Trophoblast cell (in vitro differentiated cells and primary cell): ENCODE data around the gene MOBP.

ENCODE experiments used
- DNase-seq, 2 donors: peaks; one replicate each; pipeline ENCODE4 v3.0.0-alpha.2; 2016
- H2AFZ ChIP-seq: 2 replicates; pipeline ENCODE4 v1.6.1; 2013; ENCODE audit warnings: low read length, moderate library complexity, mild to moderate bottlenecking; ENCODE audit not compliant: insufficient read depth, poor library complexity
- H2AK5ac ChIP-seq: 2 replicates; pipeline ENCODE4 v1.6.1; 2013; ENCODE audit warnings: mild to moderate bottlenecking, low read length
- H2BK120ac ChIP-seq: 2 replicates; pipeline ENCODE4 v1.6.1; 2013; ENCODE audit warnings: low read length, mild to moderate bottlenecking, moderate library complexity; ENCODE audit not compliant: insufficient read depth, poor library complexity
- H2BK12ac ChIP-seq: 2 replicates; pipeline ENCODE4 v1.6.1; 2013; ENCODE audit warnings: mild to moderate bottlenecking, low read length, moderate library complexity
- H2BK5ac ChIP-seq: 2 replicates; pipeline ENCODE4 v1.6.1; 2013; ENCODE audit warnings: low read length, low read depth, moderate library complexity, mild to moderate bottlenecking; ENCODE audit not compliant: poor library complexity
- H3K14ac ChIP-seq: 2 replicates; pipeline ENCODE4 v1.6.1; 2013; ENCODE audit warnings: mild to moderate bottlenecking, low read length
- H3K18ac ChIP-seq: 2 replicates; pipeline ENCODE4 v1.6.1; 2013; ENCODE audit warnings: mild to moderate bottlenecking, low read length
- H3K23ac ChIP-seq: 2 replicates; pipeline ENCODE4 v1.6.1; 2013; ENCODE audit warnings: low read length
- H3K27ac ChIP-seq: 2 replicates; pipeline ENCODE4 v1.5.1; 2013; ENCODE audit warnings: low read depth, mild to moderate bottlenecking, inconsistent platforms, low read length, moderate library complexity
- H3K27me3 ChIP-seq: 2 replicates; pipeline ENCODE4 v1.6.1; 2013; ENCODE audit warnings: inconsistent platforms, mild to moderate bottlenecking, low read length, moderate library complexity; ENCODE audit not compliant: insufficient read depth
- H3K36me3 ChIP-seq, 2 experiments: 1 replicate in 1 of 2; 2 replicates in 1 of 2; pipeline ENCODE4 v1.6.1; 2013; ENCODE audit warnings: low read length in 2 of 2, mild to moderate bottlenecking in 2 of 2, moderate library complexity in 1 of 2; ENCODE audit not compliant: insufficient read depth in 2 of 2, control insufficient read depth in 1 of 2
- H3K4ac ChIP-seq: 2 replicates; pipeline ENCODE4 v1.6.1; 2013; ENCODE audit warnings: low read depth, mild to moderate bottlenecking, low read length, moderate library complexity
- H3K4me1 ChIP-seq, 2 experiments: 1 replicate in 1 of 2; 2 replicates in 1 of 2; pipeline ENCODE4 v1.6.1; 2013; ENCODE audit warnings: low read length in 2 of 2, mild to moderate bottlenecking in 2 of 2, moderate library complexity in 1 of 2; ENCODE audit not compliant: insufficient read depth in 2 of 2, control insufficient read depth in 1 of 2
- H3K4me2 ChIP-seq: 2 replicates; pipeline ENCODE4 v1.6.1; 2013; ENCODE audit warnings: inconsistent platforms, mild to moderate bottlenecking, low read length, moderate library complexity
- H3K4me3 ChIP-seq: 2 replicates; pipeline ENCODE4 v1.5.1; 2013; ENCODE audit warnings: mild to moderate bottlenecking, low read depth, low read length, inconsistent platforms
- H3K79me1 ChIP-seq: one replicate; pipeline ENCODE4 v1.6.1; 2013; ENCODE audit warnings: low read length
- H3K79me2 ChIP-seq: 2 replicates; pipeline ENCODE4 v1.6.1; 2013; ENCODE audit warnings: low read length, mild to moderate bottlenecking; ENCODE audit not compliant: control insufficient read depth, insufficient read depth, poor library complexity
- H3K9ac ChIP-seq: 2 replicates; pipeline ENCODE4 v1.6.1; 2013; ENCODE audit warnings: mild to moderate bottlenecking, low read length
- H3K9me3 ChIP-seq: 2 replicates; pipeline ENCODE4 v1.6.1; 2013; ENCODE audit warnings: low read depth, mild to moderate bottlenecking, control low read depth, inconsistent platforms, low read length; ENCODE audit not compliant: insufficient read depth
- H4K12ac ChIP-seq: 2 replicates; pipeline ENCODE4 v1.6.1; 2013; ENCODE audit warnings: low read depth, mild to moderate bottlenecking, low read length, moderate library complexity
- H4K8ac ChIP-seq: 2 replicates; pipeline ENCODE4 v1.6.1; 2013; ENCODE audit warnings: low read depth, mild to moderate bottlenecking, low read length, moderate library complexity
- H4K91ac ChIP-seq: one replicate; pipeline ENCODE4 v1.6.1; 2013; ENCODE audit warnings: low read depth, mild to moderate bottlenecking, low read length, moderate library complexity
- WGBS: extraction: QIAGEN DNeasy Blood & Tissue Kit; methylation state at CpG from one replicate; pipeline ENCODE4 v1.1.7; 2013; ENCODE audit warnings: missing lambda C conversion rate; ENCODE audit not compliant: insufficient read length, insufficient coverage; ENCODE audit errors: extremely low coverage; 5-methylcytosine and 5-hydroxymethylcytosine counted together

Gene MOBP

DNA sequence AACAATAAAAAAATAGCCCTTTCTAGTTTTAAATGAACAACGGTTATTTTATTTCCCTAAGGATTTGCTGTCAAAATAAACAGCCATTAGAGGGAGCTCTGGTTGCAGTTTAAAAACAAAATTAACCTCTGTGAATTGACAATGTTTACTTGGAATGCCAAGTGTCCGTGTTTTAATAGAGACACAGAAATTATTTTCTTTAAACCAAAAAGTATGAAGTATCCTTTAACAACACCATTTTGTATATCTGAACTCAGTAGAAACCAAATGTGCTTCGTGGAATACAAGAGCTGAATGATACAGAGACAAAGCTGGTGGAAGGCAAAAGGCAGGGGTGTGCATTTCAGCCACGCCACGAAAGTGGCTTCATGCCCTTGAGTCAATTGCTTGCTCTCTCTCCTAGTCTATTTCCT, 74.4 kb downstream of the MOBP start:
- Histone ChIP-seq H2AFZ (no peak overlapping the region), H3K36me3 (no peaks in the 10 kb centered on the region), H3K9me3 (no peaks in the 10 kb centered on the region), H2BK12ac (no peak overlapping the region), H3K9ac (no peak overlapping the region), H3K4me1 (no peaks in the 10 kb centered on the region), H4K91ac (no peak overlapping the region), H4K8ac (no peak overlapping the region), H3K27ac (no peak overlapping the region), H3K27me3 (no peaks in the 10 kb centered on the region), H3K18ac (no peak overlapping the region), H3K4me3 (no peak overlapping the region), H4K12ac (no peak overlapping the region), H2BK120ac (no peak overlapping the region), H2AK5ac (no peak overlapping the region), H2BK5ac (no peak overlapping the region), H3K79me2 (no peaks in the 10 kb centered on the region), H3K23ac (no peak overlapping the region), H3K79me1 (no peaks in the 10 kb centered on the region), H3K4ac (no peak overlapping the region), H3K4me2 (no peak overlapping the region), H3K14ac (no peak overlapping the region)
- DNase-seq, result peak in 1 of 2 donors; percentile 51
- WGBS, result no CpG with 5 or more reads among the region's 5 CpGs

DNA sequence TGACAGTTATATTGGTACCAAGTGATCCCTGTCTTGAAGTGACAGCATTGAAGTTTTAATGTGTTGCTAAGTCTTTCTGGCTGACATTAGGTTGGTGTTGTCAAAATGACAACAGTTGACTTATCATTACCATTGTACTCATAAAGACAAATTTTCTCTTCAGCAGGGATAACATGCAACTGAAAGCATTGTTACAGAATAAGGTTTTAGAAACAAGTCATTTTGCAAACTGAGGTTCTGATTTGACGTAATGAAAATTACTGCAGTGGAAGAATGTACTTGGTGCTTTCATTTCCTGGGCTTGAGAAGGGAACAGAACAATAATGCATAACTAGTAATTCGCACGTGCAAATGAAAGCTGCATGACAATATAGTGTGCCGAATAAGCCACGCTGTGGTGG, 75.1 kb downstream of the MOBP start:
- no peak overlapping the region for H4K12ac ChIP-seq
- no peak overlapping the region for H2BK5ac ChIP-seq
- no peak overlapping the region for H4K8ac ChIP-seq
- H2BK12ac ChIP-seq, result no peak overlapping the region
- no peak overlapping the region for H4K91ac ChIP-seq
- H3K27ac ChIP-seq, result no peak overlapping the region
- H3K9ac ChIP-seq, result no peak overlapping the region
- no peaks in the 10 kb centered on the region for H3K4me1 ChIP-seq
- no peaks in the 10 kb centered on the region for H3K27me3 ChIP-seq
- H3K23ac ChIP-seq, result peak overlapping the region; percentile 7
- H3K4ac ChIP-seq, result no peak overlapping the region
- no peak for DNase-seq
- H3K36me3 ChIP-seq, result no peaks in the 10 kb centered on the region
- no peak overlapping the region for H2AK5ac ChIP-seq
- H3K18ac ChIP-seq, result no peak overlapping the region
- H3K79me2 ChIP-seq, result no peaks in the 10 kb centered on the region
- no peak overlapping the region for H2BK120ac ChIP-seq
- H3K14ac ChIP-seq, result no peak overlapping the region
- no peaks in the 10 kb centered on the region for H3K79me1 ChIP-seq
- no CpG with 5 or more reads among the region's 5 CpGs for WGBS
- H3K4me2 ChIP-seq, result no peak overlapping the region
- H2AFZ ChIP-seq, result no peak overlapping the region
- H3K4me3 ChIP-seq, result no peak overlapping the region
- no peaks in the 10 kb centered on the region for H3K9me3 ChIP-seq

DNA sequence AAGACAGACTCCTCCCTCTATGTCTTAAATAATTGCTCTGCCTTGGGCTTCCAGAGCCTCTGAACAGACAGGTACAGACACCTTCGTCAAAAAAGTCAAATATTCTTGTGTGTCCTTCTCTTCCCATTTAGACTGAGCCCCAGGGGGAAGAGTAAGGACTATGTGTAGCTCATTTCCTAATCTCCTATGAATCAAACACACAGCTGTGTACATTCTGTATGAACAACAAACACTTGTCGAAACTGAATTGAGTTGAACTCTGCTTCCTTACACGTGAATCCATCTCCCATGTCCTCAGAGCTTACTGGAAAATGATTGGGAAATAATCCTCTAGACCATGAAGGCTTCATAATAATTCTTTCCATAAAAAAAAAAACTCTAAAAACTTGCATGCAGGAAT, 80.8 kb downstream of the MOBP start:
- no peaks in the 10 kb centered on the region for H3K9me3 ChIP-seq
- no peaks in the 10 kb centered on the region for H3K36me3 ChIP-seq
- no peaks in the 10 kb centered on the region for H3K79me1 ChIP-seq
- no peaks in the 10 kb centered on the region for H3K27me3 ChIP-seq
- H3K23ac ChIP-seq, result no peak overlapping the region
- H3K14ac ChIP-seq, result no peak overlapping the region
- H2BK120ac ChIP-seq, result no peak overlapping the region
- no peak overlapping the region for H4K91ac ChIP-seq
- no peak overlapping the region for H4K8ac ChIP-seq
- no peak overlapping the region for H3K4me2 ChIP-seq
- no peak overlapping the region for H3K4me3 ChIP-seq
- H3K4ac ChIP-seq, result no peak overlapping the region
- no peak overlapping the region for H2AK5ac ChIP-seq
- no CpG with 5 or more reads among the region's 3 CpGs for WGBS
- no peak overlapping the region for H3K27ac ChIP-seq
- H3K18ac ChIP-seq, result no peak overlapping the region
- H4K12ac ChIP-seq, result no peak overlapping the region
- no peak overlapping the region for H3K9ac ChIP-seq
- no peaks in the 10 kb centered on the region for H3K79me2 ChIP-seq
- no peak for DNase-seq
- no peak overlapping the region for H2AFZ ChIP-seq
- no peak overlapping the region for H2BK12ac ChIP-seq
- H3K4me1 ChIP-seq, result no peaks in the 10 kb centered on the region
- H2BK5ac ChIP-seq, result no peak overlapping the region

DNA sequence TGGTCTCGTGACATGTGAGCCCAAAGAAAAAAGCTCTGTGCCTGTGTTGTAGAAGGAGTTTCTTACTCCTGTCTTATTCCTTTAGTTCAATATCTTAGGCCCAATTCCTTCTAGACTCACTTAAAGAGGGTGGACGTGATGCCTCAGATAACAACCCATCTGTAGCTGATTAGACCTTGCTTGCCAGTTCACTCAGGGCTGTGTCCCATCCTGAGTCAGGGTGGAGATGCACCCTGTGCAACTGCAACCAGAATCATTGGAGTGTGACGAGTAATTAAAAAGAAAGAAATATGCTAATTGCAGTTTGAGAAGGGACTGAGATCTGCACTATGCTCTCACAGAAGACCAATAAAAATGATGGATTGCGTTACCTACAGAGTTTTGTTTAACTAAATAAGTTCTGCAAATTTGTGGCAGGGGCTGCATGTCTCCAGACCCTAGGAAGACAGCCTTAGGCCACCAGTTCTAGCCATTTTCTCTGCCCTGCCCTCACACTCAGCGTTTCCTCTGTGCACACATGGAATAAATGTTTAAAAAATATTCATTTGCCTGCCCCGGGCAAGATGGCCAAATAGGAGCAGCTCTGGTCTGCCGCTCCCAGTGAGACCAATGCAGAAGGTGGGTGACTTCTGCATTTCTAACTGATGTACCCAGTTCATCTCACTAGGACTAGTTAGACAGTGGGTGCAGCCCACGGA, 83.0 kb downstream of the MOBP start:
- Histone ChIP-seq H4K8ac (no peak overlapping the region), H2BK120ac (no peak overlapping the region), H3K9me3 (no peaks in the 10 kb centered on the region), H3K4ac (no peak overlapping the region), H4K12ac (no peak overlapping the region), H2AFZ (no peak overlapping the region), H3K9ac (no peak overlapping the region), H3K4me1 (no peaks in the 10 kb centered on the region), H3K79me1 (no peaks in the 10 kb centered on the region), H3K4me3 (no peak overlapping the region), H2AK5ac (no peak overlapping the region), H3K27me3 (no peaks in the 10 kb centered on the region), H3K18ac (no peak overlapping the region), H3K14ac (no peak overlapping the region), H3K27ac (no peak overlapping the region), H3K23ac (no peak overlapping the region), H4K91ac (no peak overlapping the region), H3K36me3 (no peaks in the 10 kb centered on the region), H2BK12ac (no peak overlapping the region), H2BK5ac (no peak overlapping the region), H3K4me2 (no peak overlapping the region), H3K79me2 (no peaks in the 10 kb centered on the region)
- no CpG with 5 or more reads among the region's 8 CpGs for WGBS
- no peak for DNase-seq
